ENCODE results near the gene RNASE12.
A peak's percentile ranks its signal among the peaks of the same experiment; 100 is the strongest.

RNASE12 gene

GRCh38 chr14:20628063-20628854, 37.1 kb upstream of the RNASE12 start:
- Histone ChIP-seq H3K4me3 (ENCODE audit: low read depth, low read length) (no peak overlapping the region), H3K36me3 (ENCODE audit: control insufficient read depth in 2 of 2, insufficient read depth in 1 of 2, low read length in 2 of 2) (no peaks in the 10 kb centered on the region), H3K27ac (ENCODE audit: extremely low read depth, low read depth, low read length) (no peak overlapping the region), H3K9me3 (ENCODE audit: control insufficient read depth, insufficient read depth, low read depth, low read length) (no peaks in the 10 kb centered on the region), H3K4me1 (ENCODE audit: control insufficient read depth, insufficient read depth, low read length) (no peaks in the 10 kb centered on the region)
- POLR2A ChIA-PET, result interaction anchor here (1.0 kb wide), 1 partner anchor 55 kb away, joined by 3 read pairs; no protein-coding TSS in a partner anchor
- CTCF ChIA-PET, result interaction anchor here (0.9 to 1.6 kb wide), 3 partner anchors 54 to 464 kb away, joined by 3 to 4 read pairs (median 4); no protein-coding TSS in a partner anchor
- TF ChIP-seq ZNF174 (tag by site-specific recombination; IDR thresholded peaks at IDR 0.05) (no peak), ZNF488 (tag by site-specific recombination; IDR thresholded peaks at IDR 0.05) (no peak), ZNF19 (tag by site-specific recombination; IDR thresholded peaks at IDR 0.05; ENCODE audit: low read depth) (no peak), FEZF1 (tag by site-specific recombination; IDR thresholded peaks at IDR 0.05) (peak; percentile 42), ZNF211 (tag by site-specific recombination; IDR thresholded peaks at IDR 0.05; ENCODE audit: low read depth) (no peak), ELK4 (IDR thresholded peaks at IDR 0.05; ENCODE audit: borderline replicate concordance, low read depth, low read length) (no peak), ZBTB17 (tag by site-specific recombination; IDR thresholded peaks at IDR 0.05) (peak; percentile 78), ZSCAN18 (tag by site-specific recombination; IDR thresholded peaks at IDR 0.05) (no peak), ZNF626 (tag by site-specific recombination; IDR thresholded peaks at IDR 0.05) (no peak), ZNF398 (tag by site-specific recombination; IDR thresholded peaks at IDR 0.05) (no peak), KLF8 (tag by site-specific recombination; IDR thresholded peaks at IDR 0.05) (no peak), ZNF175 (tag by site-specific recombination; IDR thresholded peaks at IDR 0.05) (no peak), ZEB2 (tag by site-specific recombination; IDR thresholded peaks at IDR 0.05) (no peak), RBAK (tag by site-specific recombination; IDR thresholded peaks at IDR 0.05) (no peak), IKZF3 (tag by site-specific recombination; IDR thresholded peaks at IDR 0.05) (no peak), GLI2 (tag by site-specific recombination; IDR thresholded peaks at IDR 0.05; ENCODE audit: borderline replicate concordance, low read depth) (no peak), ZBTB48 (tag by site-specific recombination; IDR thresholded peaks at IDR 0.05) (0 out of 2 replicates have a peak, but pooled peaks have one; percentile 19), ZNF221 (tag by site-specific recombination; IDR thresholded peaks at IDR 0.05; ENCODE audit: borderline replicate concordance) (no peak), REST (tag by site-specific recombination; IDR thresholded peaks at IDR 0.05) (no peak), ATF2 (tag by site-specific recombination; IDR thresholded peaks at IDR 0.05; ENCODE audit: low read depth) (no peak), ZNF24 (tag by site-specific recombination; IDR thresholded peaks at IDR 0.05) (no peak), ZXDB (tag by site-specific recombination; IDR thresholded peaks at IDR 0.05) (no peak), CTCF (tag by site-specific recombination; IDR thresholded peaks at IDR 0.05) (peak; percentile 17; the same call in 1 of the 2 replicates), ZNF791 (tag by site-specific recombination; IDR thresholded peaks at IDR 0.05) (no peak), REPIN1 (tag by site-specific recombination; IDR thresholded peaks at IDR 0.05; ENCODE audit: low read depth) (no peak)

Measured in HEK293 (cell line).